HepG2 (cell line): ENCODE results near the gene FAM3D.

Experiments used
- AHDC1 ChIP-seq: sonication (generic); formaldehyde crosslinking; IDR thresholded peaks from 2 replicates; pipeline ENCODE4 v1.5.1; 2020; ENCODE audit warnings: mild to moderate bottlenecking, missing genetic modification reagents, borderline replicate concordance
- FOSL2 ChIP-seq: sonication (generic); formaldehyde crosslinking; IDR thresholded peaks from 2 replicates; pipeline ENCODE4 v1.4.0; 2020; ENCODE audit warnings: missing genetic modification reagents
- IRF1 ChIP-seq: sonication (generic); formaldehyde crosslinking; IDR thresholded peaks from 2 replicates; pipeline ENCODE4 v1.4.0; 2020; ENCODE audit warnings: low read depth, mild to moderate bottlenecking, missing genetic modification reagents
- JUND ChIP-seq: sonication (generic); formaldehyde crosslinking; IDR thresholded peaks from 2 replicates; pipeline ENCODE4 v1.8.0; 2022; ENCODE audit warnings: mild to moderate bottlenecking, missing genetic modification reagents
- KLF9 ChIP-seq: IDR thresholded peaks from 2 replicates; pipeline ENCODE4 v1.6.1; 2016; ENCODE audit warnings: low read depth
- MXD4 ChIP-seq: IDR thresholded peaks from 2 replicates; pipeline ENCODE4 v1.6.1; 2016; ENCODE audit warnings: mild to moderate bottlenecking, missing biosample characterization, missing genetic modification reagents
- POLR2AphosphoS5 ChIP-seq: IDR thresholded peaks from 2 replicates; pipeline ENCODE4 v1.6.1; 2012; ENCODE audit warnings: low read depth, low read length
- ZBTB4 ChIP-seq: sonication (generic); formaldehyde crosslinking; IDR thresholded peaks from 2 replicates; pipeline ENCODE4 v1.4.0; 2020; ENCODE audit warnings: missing genetic modification reagents, mild to moderate bottlenecking, borderline replicate concordance
- ZNF383 ChIP-seq: sonication (generic); formaldehyde crosslinking; IDR thresholded peaks from 2 replicates; pipeline ENCODE4 v1.4.0; 2020; ENCODE audit warnings: missing genetic modification reagents, mild to moderate bottlenecking, borderline replicate concordance
- ZNF431 ChIP-seq: sonication (generic); formaldehyde crosslinking; IDR thresholded peaks from 2 replicates; pipeline ENCODE4 v1.9.0; 2022; ENCODE audit warnings: missing genetic modification reagents, low read depth, mild to moderate bottlenecking, borderline replicate concordance
- ZNF713 ChIP-seq: sonication (generic); formaldehyde crosslinking; IDR thresholded peaks from 2 replicates; pipeline ENCODE4 v1.4.0; 2020; ENCODE audit warnings: mild to moderate bottlenecking, missing genetic modification reagents
- TF ChIP-seq, protein P1 (sequence below): sonication (generic); formaldehyde crosslinking; IDR thresholded peaks from 2 replicates; pipeline ENCODE4 v1.5.0; 2020; ENCODE audit warnings: mild to moderate bottlenecking, missing genetic modification reagents, moderate library complexity
- TF ChIP-seq, protein P2 (sequence below): sonication (generic); formaldehyde crosslinking; IDR thresholded peaks from 2 replicates; pipeline ENCODE4 v1.4.0; 2020; ENCODE audit warnings: mild to moderate bottlenecking, missing genetic modification reagents

DNA sequence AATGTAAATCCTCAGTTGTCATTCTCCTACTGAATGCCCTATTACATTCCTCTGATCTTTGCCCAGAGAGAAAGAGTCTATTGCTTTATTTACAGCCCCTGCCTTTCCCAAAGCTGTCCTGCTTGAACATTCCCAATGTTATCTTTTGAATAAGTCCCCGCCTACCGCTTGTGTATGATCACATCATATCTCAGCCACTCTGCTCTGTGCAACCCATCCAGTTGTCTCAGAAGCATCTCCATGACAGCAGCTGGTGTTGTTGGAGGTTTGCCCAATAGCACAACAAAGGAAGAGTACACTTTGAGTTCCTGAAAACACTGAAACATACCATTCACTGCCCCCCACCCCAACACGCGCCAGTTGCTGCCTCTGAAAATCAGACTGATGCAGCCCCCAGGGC is 22.0 kb upstream of the FAM3D start:
- no peak for TF ChIP-seq POLR2AphosphoS5
- no peak for TF ChIP-seq ZBTB4 (CRISPR knock-in tag)
- no peak for TF ChIP-seq MXD4 (CRISPR knock-in tag)
- TF ChIP-seq ZNF431 (CRISPR knock-in tag) = no peak
- no peak for TF ChIP-seq JUND
- no peak for TF ChIP-seq FOSL2 (CRISPR knock-in tag)
- TF ChIP-seq, protein P1, sequence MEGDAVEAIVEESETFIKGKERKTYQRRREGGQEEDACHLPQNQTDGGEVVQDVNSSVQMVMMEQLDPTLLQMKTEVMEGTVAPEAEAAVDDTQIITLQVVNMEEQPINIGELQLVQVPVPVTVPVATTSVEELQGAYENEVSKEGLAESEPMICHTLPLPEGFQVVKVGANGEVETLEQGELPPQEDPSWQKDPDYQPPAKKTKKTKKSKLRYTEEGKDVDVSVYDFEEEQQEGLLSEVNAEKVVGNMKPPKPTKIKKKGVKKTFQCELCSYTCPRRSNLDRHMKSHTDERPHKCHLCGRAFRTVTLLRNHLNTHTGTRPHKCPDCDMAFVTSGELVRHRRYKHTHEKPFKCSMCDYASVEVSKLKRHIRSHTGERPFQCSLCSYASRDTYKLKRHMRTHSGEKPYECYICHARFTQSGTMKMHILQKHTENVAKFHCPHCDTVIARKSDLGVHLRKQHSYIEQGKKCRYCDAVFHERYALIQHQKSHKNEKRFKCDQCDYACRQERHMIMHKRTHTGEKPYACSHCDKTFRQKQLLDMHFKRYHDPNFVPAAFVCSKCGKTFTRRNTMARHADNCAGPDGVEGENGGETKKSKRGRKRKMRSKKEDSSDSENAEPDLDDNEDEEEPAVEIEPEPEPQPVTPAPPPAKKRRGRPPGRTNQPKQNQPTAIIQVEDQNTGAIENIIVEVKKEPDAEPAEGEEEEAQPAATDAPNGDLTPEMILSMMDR = no peak
- TF ChIP-seq KLF9 (CRISPR knock-in tag) = no peak
- no peak for TF ChIP-seq IRF1 (CRISPR knock-in tag)
- TF ChIP-seq, protein P2, sequence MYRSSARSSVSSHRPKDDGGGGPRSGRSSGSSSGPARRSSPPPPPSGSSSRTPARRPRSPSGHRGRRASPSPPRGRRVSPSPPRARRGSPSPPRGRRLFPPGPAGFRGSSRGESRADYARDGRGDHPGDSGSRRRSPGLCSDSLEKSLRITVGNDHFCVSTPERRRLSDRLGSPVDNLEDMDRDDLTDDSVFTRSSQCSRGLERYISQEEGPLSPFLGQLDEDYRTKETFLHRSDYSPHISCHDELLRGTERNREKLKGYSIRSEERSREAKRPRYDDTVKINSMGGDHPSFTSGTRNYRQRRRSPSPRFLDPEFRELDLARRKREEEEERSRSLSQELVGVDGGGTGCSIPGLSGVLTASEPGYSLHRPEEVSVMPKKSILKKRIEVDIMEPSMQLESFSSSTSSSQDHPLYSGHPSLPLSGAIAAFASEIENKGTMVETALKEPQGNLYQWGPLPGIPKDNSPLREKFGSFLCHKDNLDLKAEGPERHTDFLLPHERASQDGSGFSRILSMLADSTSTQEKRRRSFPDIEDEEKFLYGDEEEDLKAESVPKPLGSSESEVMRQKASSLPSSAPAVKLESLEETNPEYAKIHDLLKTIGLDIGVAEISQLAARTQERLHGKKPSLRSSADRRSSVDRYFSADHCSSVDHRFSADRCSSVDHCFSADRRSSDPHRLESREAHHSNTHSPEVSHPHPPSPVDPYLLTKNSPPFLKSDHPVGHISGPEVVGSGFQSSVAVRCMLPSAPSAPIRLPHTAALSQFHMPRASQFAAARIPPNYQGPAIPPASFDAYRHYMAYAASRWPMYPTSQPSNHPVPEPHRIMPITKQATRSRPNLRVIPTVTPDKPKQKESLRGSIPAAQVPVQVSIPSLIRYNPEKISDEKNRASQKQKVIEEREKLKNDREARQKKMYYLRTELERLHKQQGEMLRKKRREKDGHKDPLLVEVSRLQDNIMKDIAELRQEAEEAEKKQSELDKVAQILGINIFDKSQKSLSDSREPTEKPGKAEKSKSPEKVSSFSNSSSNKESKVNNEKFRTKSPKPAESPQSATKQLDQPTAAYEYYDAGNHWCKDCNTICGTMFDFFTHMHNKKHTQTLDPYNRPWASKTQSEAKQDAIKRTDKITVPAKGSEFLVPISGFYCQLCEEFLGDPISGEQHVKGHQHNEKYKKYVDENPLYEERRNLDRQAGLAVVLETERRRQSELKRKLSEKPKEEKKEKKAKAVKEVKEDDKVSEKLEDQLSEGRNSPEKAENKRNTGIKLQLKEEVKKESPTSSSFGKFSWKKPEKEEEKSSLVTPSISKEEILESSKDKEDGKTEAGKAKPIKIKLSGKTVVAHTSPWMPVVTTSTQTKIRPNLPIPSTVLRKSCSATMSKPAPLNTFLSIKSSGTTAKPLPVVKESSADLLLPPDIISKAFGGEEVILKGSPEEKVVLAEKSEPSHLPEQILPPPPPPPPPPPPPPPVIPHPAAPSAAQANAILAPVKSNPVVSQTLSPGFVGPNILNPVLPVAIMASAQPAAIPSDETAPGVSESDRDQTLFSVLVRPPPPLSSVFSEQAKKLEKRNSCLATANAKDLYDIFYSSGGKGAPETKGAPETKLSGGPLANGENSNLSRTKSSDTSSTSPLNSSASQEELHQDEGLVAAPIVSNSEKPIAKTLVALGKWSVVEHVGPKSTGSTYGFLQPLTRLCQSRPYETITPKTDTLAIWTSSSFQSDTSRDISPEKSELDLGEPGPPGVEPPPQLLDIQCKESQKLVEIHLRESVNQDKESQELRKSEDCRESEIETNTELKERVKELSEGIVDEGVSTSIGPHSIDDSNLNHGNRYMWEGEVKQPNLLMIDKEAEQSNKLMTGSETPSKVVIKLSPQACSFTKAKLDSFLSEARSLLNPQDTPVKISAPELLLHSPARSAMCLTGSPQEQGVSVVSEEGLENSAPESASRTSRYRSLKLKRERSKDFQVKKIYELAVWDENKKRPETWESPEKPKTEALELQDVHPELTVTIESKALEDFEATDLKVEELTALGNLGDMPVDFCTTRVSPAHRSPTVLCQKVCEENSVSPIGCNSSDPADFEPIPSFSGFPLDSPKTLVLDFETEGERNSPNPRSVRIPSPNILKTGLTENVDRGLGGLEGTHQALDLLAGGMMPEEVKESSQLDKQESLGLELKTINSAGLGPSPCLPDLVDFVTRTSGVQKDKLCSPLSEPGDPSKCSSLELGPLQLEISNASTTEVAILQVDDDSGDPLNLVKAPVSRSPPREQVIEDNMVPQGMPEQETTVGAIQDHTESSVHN = no peak
- no peak for TF ChIP-seq ZNF383 (CRISPR knock-in tag)
- no peak for TF ChIP-seq ZNF713 (CRISPR knock-in tag)
- no peak for TF ChIP-seq AHDC1 (CRISPR knock-in tag)
